HUES64 (cell line): ENCODE results near the gene C6orf15.

Experiments
- H3K27ac ChIP-seq: 2 replicates; pipeline ENCODE4 v1.7.0; 2013; ENCODE audit warnings: low read depth, low read length, inconsistent platforms
- H3K27me3 ChIP-seq: 2 replicates; pipeline ENCODE4 v1.6.1; 2013; ENCODE audit warnings: mild to moderate bottlenecking, low read length; ENCODE audit not compliant: insufficient read depth
- H3K36me3 ChIP-seq: 2 replicates; pipeline ENCODE4 v1.6.1; 2013; ENCODE audit warnings: mild to moderate bottlenecking, low read length; ENCODE audit not compliant: insufficient read depth
- H3K4me1 ChIP-seq: 2 replicates; pipeline ENCODE4 v1.6.1; 2013; ENCODE audit warnings: mild to moderate bottlenecking, low read length, moderate library complexity; ENCODE audit not compliant: insufficient read depth
- H3K4me3 ChIP-seq: 2 replicates; pipeline ENCODE4 v1.5.1; 2013; ENCODE audit warnings: mild to moderate bottlenecking, low read length, moderate library complexity
- H3K9ac ChIP-seq: 2 replicates; pipeline ENCODE4 v1.6.1; 2013; ENCODE audit warnings: mild to moderate bottlenecking, low read depth, low read length
- H3K9me3 ChIP-seq: 2 replicates; pipeline ENCODE4 v1.6.1; 2013; ENCODE audit warnings: low read depth, low read length; ENCODE audit not compliant: insufficient read depth
- WGBS: fragments of 150-250, 120-280 bp; methylation state at CpG from one replicate; pipeline ENCODE4 v1.1.7; 2013; ENCODE audit warnings: missing lambda C conversion rate; 5-methylcytosine and 5-hydroxymethylcytosine counted together

C6orf15 gene

DNA sequence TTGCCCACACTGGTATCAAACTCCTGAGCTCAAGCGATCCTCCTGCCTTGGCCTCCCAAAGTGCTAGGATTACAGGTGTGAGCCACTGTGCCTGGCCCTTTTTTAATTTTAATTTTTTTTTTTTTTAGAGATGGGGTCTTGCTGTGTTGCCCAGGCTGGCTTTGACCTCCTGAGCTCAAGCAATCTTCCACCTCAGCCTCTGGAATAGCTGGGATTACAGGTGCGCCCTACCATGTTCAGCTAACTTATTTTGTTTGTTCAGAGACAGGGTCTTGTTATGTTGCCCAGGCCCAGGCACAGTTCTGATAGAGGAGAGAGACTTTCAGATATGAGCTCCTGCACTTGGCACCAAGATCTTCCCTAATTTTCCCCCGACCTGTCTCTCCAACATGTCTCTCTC lies 18.4 kb upstream of the C6orf15 start:
- Histone ChIP-seq H3K9me3 (no peaks in the 10 kb centered on the region), H3K4me3 (no peak overlapping the region), H3K9ac (no peak overlapping the region), H3K27me3 (no peaks in the 10 kb centered on the region), H3K27ac (no peak overlapping the region), H3K4me1 (no peaks in the 10 kb centered on the region), H3K36me3 (no peaks in the 10 kb centered on the region)
- 91% methylated on average over 3 of the region's 3 CpGs for WGBS

DNA sequence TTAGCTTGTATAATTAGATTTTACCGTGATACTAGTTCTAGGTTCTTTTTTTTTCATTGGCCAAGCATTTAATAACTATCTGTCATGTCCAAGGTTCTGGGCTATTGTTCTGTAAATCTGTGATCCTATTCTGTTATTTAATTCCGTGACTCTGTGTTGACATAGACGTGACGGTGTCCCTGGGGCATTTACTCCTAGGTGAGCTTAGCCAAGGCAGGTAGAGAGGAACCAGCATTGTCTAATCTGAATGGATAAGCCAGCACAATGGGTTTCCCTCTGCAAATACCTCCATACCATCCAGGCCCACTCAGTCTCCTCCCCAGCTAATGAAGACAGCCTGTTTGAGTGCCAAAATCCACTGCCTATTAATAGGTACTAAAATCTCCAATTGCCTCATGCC lies 16.8 kb upstream of the C6orf15 start:
- no peak overlapping the region for H3K27ac ChIP-seq
- H3K36me3 ChIP-seq: no peaks in the 10 kb centered on the region
- H3K27me3 ChIP-seq: no peaks in the 10 kb centered on the region
- no peaks in the 10 kb centered on the region for H3K9me3 ChIP-seq
- H3K4me1 ChIP-seq: peaks cover 7% of the 10 kb centered on the region; the same call in 1 of the 2 replicates
- WGBS: 71% methylated on average over 4 of the region's 4 CpGs
- H3K4me3 ChIP-seq: no peak overlapping the region
- no peak overlapping the region for H3K9ac ChIP-seq

DNA sequence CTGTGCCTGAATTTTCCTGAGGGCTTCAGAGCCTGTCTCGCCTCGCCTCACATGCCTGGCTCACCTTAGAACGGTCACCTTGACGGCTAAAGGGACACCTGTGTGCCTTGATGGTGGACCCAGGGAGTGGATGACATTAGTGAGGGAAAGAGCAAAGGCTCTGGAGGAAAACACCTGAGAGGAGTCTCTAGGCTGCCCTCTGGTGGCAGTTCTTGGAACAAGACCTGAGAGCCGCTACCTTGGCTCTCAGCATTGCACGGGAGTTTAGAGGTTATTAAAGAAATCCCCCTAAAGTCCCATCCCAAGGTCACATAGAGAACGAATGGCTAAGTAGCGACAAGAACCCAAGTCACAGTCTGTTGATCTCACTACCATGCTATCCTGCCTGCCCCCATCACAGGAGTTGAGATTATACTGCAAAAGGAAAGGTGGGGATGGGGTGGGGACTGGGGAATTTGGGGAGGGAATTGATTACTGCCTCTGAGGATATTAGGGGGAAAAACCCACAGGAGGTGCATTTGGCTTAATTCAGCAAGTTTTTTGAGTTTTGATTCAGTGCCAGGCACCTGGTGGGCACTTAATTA lies 15.8 kb upstream of the C6orf15 start:
- WGBS: 19% methylated on average over 8 of the region's 8 CpGs
- Histone ChIP-seq H3K4me3 (no peak overlapping the region), H3K9ac (no peak overlapping the region), H3K4me1 (peaks cover 7% of the 10 kb centered on the region; the same call in 1 of the 2 replicates), H3K9me3 (no peaks in the 10 kb centered on the region), H3K27me3 (no peaks in the 10 kb centered on the region), H3K36me3 (no peaks in the 10 kb centered on the region), H3K27ac (no peak overlapping the region)

DNA sequence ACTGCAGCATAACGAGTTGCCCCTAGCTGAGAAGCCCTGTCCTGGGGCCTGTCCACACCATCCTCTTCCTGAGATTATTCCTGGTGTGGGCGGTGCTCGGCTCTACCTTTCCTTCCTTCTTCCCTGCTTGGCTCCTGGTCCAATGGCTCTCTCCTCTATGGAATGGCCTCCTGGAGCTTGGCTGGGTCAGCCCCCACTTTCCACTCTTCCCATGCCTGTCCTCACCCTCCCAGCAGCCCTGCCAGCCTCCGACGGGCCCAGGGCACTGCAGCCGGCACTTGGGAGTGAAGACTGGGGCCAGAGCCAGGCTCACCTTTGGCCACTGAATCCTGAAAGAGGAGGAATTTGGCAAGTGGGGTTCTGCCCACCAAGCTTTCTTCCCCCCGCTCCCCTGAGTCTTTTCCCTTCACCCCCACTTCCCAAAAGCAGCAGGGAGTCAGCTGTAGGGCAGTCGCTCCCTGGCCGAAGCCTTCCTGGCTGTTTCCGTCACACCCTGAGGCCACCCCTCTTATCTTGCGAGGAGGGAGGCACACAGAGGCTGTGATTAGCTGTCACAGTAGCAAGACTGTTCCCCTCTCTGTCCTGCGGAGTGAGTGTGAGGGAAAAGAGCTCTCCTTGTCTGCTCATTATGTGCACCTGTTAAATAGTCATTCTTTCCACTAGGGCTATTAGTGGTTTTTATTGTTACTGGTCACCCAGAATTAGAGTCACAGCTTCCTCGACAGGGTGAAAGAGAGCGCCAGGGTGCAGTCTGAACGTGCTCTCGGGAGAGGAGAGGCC lies 14.2 kb upstream of the C6orf15 start:
- H3K4me1 ChIP-seq: peaks cover 7% of the 10 kb centered on the region; the same call in 1 of the 2 replicates
- H3K27ac ChIP-seq: no peak overlapping the region
- no peak overlapping the region for H3K4me3 ChIP-seq
- H3K27me3 ChIP-seq: no peaks in the 10 kb centered on the region
- 75% methylated on average over 16 of the region's 16 CpGs for WGBS
- no peaks in the 10 kb centered on the region for H3K9me3 ChIP-seq
- no peak overlapping the region for H3K9ac ChIP-seq
- H3K36me3 ChIP-seq: no peaks in the 10 kb centered on the region

DNA sequence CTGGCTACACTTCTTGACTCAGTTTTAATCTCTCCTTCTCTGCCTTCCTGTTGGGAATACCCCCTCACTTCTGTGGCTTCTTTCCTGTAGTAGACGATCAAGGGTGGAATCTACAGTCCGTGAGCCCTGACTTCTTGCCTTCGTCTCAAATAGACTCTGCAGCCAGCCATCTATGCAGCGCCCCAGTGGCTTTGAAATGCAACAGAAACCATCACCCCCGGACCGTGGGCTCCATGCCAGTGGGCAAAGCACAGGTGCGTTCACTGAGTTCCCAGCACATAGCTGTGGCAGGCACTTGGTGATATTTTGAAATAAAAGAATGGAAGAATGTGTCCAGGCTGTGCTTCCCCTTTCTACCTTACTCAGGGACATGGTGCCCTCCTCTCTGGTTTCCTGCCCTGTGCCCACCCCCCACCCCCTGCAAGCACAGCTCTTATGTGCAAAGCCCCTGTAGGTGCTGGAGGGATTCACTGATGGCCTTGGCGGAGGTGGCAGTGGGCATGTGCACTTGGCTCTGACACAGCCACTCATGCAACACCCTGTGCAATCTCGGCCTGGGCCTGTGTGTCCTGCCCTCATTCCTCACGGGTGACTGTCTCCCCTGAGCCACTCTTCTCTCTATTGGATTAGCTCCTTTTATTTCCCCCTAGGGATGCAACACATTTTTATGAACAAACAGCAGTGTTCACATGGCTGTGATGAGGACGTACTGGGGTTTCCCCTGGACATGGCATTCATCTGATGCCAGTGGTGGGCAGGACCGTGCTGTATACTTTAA lies 13.4 kb upstream of the C6orf15 start:
- Histone ChIP-seq H3K27ac (no peak overlapping the region), H3K9ac (no peak overlapping the region)
- 91% methylated on average over 12 of the region's 12 CpGs for WGBS

DNA sequence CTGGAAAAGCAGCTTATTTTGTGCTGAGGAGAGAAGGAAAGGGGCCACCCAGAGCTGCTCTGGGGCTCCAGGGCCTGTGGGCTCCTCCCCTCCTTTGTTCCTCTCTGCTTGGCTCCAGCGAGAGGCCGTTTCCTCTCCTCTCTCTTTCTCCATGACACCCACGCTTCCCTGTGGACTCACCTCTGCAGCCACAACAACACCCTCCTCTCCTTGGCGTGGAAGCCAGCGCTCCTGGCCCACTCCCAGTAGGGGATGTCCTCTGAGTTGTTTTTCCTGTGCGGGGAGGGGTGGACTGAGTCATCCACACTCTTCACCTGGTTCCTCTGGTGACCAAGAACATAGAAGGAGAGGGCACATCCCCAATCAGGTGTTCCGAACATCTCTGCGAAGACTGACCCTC lies 12.8 kb upstream of the C6orf15 start:
- no peaks in the 10 kb centered on the region for H3K36me3 ChIP-seq
- H3K4me3 ChIP-seq: no peak overlapping the region
- no peak overlapping the region for H3K9ac ChIP-seq
- peaks cover 7% of the 10 kb centered on the region; the same call in 1 of the 2 replicates for H3K4me1 ChIP-seq
- H3K9me3 ChIP-seq: no peaks in the 10 kb centered on the region
- WGBS: 56% methylated on average over 7 of the region's 8 CpGs
- no peak overlapping the region for H3K27ac ChIP-seq
- H3K27me3 ChIP-seq: no peaks in the 10 kb centered on the region

More for the DNA sequence above, 13.4 kb upstream of the C6orf15 start:
- H3K27me3 ChIP-seq: no peaks in the 10 kb centered on the region
- H3K4me1 ChIP-seq: peaks cover 7% of the 10 kb centered on the region; the same call in 1 of the 2 replicates
- H3K9me3 ChIP-seq: no peaks in the 10 kb centered on the region
- H3K36me3 ChIP-seq: no peaks in the 10 kb centered on the region
- no peak overlapping the region for H3K4me3 ChIP-seq

DNA sequence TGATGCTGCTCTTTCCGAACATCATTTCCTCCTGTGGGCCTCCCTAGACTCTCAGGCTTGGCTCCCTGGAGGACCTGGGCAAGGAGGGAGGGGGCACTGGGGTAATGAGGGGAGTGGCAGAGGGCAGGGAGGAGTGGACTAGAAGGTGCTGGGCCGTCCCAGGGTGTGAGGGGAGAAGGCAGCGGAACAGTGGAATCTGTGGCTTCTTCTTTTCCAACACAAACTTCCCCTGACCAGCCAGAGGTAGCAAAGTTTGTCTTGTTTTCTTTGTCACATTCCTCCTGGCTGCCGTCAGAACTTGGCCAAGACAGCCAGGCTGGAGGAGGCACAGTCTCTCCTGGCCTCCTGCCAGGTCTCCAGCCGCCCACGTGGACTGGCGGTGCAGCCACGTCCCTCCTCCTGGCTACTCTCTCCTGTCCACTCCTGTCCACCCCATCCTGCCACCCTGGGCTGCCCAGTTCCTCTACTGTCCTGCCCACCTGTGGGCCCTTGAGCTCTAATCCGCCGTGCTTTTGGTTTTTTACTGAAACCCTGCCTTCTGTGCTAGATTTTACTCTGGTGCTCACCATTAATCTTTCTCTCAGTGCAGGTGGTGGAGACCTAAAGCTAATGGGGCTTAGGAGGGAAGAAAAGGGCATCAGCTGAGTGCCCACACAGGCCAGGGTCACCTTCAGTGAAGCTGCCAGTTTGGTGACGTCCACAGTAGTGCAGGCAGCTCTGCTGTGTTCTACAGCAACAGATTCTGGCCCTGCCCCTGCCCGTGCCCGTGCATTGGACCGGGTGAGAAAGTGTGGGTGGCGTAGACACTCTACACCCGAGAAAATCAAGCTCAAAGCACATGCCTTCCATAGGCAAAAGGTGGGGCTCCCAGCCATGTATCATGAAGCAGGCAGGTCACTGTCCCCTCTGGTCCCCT lies 10.7 kb upstream of the C6orf15 start:
- H3K4me1 ChIP-seq: peaks cover 7% of the 10 kb centered on the region; the same call in 1 of the 2 replicates
- 92% methylated on average over 16 of the region's 16 CpGs for WGBS
- no peak overlapping the region for H3K4me3 ChIP-seq
- H3K9ac ChIP-seq: no peak overlapping the region
- no peaks in the 10 kb centered on the region for H3K36me3 ChIP-seq
- H3K9me3 ChIP-seq: no peaks in the 10 kb centered on the region
- no peak overlapping the region for H3K27ac ChIP-seq
- no peaks in the 10 kb centered on the region for H3K27me3 ChIP-seq

DNA sequence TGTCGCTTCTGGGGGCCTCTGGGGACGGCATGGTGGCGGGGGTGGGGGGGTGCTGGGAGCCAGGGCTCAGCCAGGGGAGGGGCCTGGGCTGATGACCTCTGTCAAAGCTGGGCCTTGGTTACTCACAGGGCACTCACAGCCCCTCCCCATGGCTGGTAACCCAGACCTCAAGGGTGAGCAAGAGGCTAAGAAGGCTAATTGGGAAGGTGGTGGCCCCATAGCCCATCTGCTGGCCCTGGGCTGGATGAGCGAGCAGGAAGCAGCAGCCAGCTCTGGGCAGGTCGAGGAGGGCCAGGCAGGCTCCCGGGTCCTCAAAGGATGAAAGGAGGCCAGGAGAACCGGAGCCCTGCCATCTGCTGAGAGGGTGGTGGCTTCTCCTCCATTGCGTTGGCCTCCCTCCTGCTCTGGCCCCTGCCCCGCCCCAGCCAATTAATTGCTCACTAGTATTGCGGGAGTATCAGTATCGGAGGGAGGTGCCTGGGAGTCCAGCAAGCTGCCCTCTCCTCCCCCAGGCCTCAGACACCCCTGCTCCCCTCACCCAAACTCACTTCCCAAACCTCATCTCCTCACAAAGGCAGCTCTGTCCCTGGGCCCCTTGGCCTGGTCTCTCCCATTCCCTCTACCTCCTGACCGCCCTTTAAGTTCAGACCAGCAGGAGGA lies 8.9 kb upstream of the C6orf15 start:
- WGBS: 93% methylated on average over 12 of the region's 12 CpGs
- Histone ChIP-seq H3K9ac (no peak overlapping the region), H3K27ac (no peak overlapping the region), H3K9me3 (no peaks in the 10 kb centered on the region), H3K27me3 (no peaks in the 10 kb centered on the region), H3K4me3 (no peak overlapping the region), H3K36me3 (no peaks in the 10 kb centered on the region), H3K4me1 (peaks cover 7% of the 10 kb centered on the region; the same call in 1 of the 2 replicates)

DNA sequence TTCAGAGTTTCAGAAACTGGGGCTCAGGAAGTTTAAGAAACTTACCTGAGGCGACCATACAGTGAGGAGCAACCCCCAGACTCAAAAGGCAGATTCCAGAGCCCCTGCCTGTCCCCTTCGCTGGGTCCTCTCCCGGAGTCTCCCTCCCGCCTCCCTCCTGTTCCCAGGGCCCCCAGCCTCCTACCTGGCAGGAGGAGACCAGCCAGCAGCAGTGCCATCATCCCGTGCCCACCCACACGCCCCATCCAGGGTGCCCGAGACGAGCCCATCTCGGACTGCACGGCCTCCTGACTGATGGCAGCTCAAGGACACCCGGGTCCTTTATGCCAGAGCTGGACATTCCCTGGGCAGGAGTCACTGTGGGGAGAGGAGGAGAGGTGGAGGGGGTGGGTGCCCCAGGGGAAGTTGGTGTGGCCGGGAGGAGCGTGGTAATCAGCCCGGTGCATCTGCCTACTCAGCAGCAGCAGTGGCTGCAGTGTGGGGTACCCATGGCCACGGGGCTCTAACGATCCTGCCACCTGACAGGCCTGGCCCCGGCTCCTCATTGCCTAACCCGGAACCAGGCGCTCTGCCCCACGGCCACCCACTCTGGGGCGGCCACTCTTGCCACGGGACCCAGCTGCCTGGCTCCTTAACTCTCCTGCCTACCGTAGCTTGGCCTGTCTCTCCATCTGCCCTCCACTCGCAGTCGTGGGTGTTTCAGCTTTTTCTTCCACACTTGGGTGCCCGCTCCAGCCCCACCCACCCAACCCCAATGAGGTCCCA lies 8.0 kb upstream of the C6orf15 start, which contains the start of gene CDSN:
Gene CDSN, minus strand, starts transcription at position 296 of the 765 bp plus-strand sequence. Its CDS starts 27 bp downstream, at position 269.
- WGBS: 91% methylated on average over 26 of the region's 26 CpGs
- Histone ChIP-seq H3K9ac (no peak within 1 kb of the TSS), H3K4me1 (peaks cover 6% of the 10 kb centered on the region; the same call in 1 of the 2 replicates), H3K36me3 (no peaks in the 10 kb centered on the region), H3K27ac (no peak within 1 kb of the TSS), H3K4me3 (no peak within 1 kb of the TSS), H3K9me3 (no peaks in the 10 kb centered on the region), H3K27me3 (no peaks in the 10 kb centered on the region)
